IPS-11a (cell line): Measurements from ENCODE around the gene COLGALT1.
"Not testable (repeated sequence)": the region's sequence is repeated elsewhere in the genome, so short reads cannot be mapped to it uniquely, and the experiment has no call there.

Experiments
- H3K4me3 ChIP-seq: one replicate; pipeline ENCODE4 v1.5.1; 2013; ENCODE audit warnings: low read depth, low read length, control low read depth

COLGALT1 gene

GRCh38 chr19:17555480-17555928 lies at the start of gene COLGALT1:
TSS of gene COLGALT1 (plus strand) at chr19:17555649. CDS start at chr19:17555714, 65 bp downstream.
- peak within 1 kb of the TSS; percentile 66 for H3K4me3 ChIP-seq

- H3K4me3 ChIP-seq, result no peak overlapping the region
Observed at GRCh38 chr19:17506745-17507144, 48.7 kb upstream of the COLGALT1 start.

- H3K4me3 ChIP-seq, result not testable (repeated sequence)
Observed at GRCh38 chr19:17508558-17508933, 46.9 kb upstream of the COLGALT1 start.

- H3K4me3 ChIP-seq, result peak overlapping the region; percentile 90
Observed at GRCh38 chr19:17510220-17510993, 45.0 kb upstream of the COLGALT1 start.

GRCh38 chr19:17511724-17512573 lies 43.5 kb upstream of the COLGALT1 start:
- H3K4me3 ChIP-seq, result peak overlapping the region; percentile 90

- peak overlapping the region; percentile 90 for H3K4me3 ChIP-seq
Observed at GRCh38 chr19:17512574-17512939, 42.9 kb upstream of the COLGALT1 start.

GRCh38 chr19:17515408-17516149 lies 39.9 kb upstream of the COLGALT1 start:
- H3K4me3 ChIP-seq, result no peak overlapping the region

GRCh38 chr19:17517898-17518297 lies 37.6 kb upstream of the COLGALT1 start:
- H3K4me3 ChIP-seq, result no peak overlapping the region

- not testable (repeated sequence) for H3K4me3 ChIP-seq
Observed at GRCh38 chr19:17518654-17519053, 36.8 kb upstream of the COLGALT1 start.

- no peak overlapping the region for H3K4me3 ChIP-seq
Observed at GRCh38 chr19:17519967-17520366, 35.5 kb upstream of the COLGALT1 start.

GRCh38 chr19:17520865-17521264 lies 34.6 kb upstream of the COLGALT1 start:
- H3K4me3 ChIP-seq, result no peak overlapping the region

- no peak overlapping the region for H3K4me3 ChIP-seq
Observed at GRCh38 chr19:17522988-17523872, 32.2 kb upstream of the COLGALT1 start.

GRCh38 chr19:17524651-17525050 lies 30.8 kb upstream of the COLGALT1 start:
- H3K4me3 ChIP-seq, result no peak overlapping the region

GRCh38 chr19:17525141-17525540 lies 30.3 kb upstream of the COLGALT1 start:
- no peak overlapping the region for H3K4me3 ChIP-seq

GRCh38 chr19:17526922-17527321 lies 28.5 kb upstream of the COLGALT1 start:
- H3K4me3 ChIP-seq, result no peak overlapping the region

- no peak overlapping the region for H3K4me3 ChIP-seq
Observed at GRCh38 chr19:17527326-17527725, 28.1 kb upstream of the COLGALT1 start.

- H3K4me3 ChIP-seq, result no peak overlapping the region
Observed at GRCh38 chr19:17528610-17529009, 26.8 kb upstream of the COLGALT1 start.

GRCh38 chr19:17529239-17530158 lies 25.9 kb upstream of the COLGALT1 start:
- H3K4me3 ChIP-seq, result no peak overlapping the region

- no peak overlapping the region for H3K4me3 ChIP-seq
Observed at GRCh38 chr19:17530586-17530985, 24.9 kb upstream of the COLGALT1 start.
